Duodenal mucosa (tissue), 2 donors: ENCODE data around the gene CCKAR.

Source experiments
- H3K27ac ChIP-seq: one replicate; pipeline ENCODE4 v1.7.0; 2013; ENCODE audit warnings: low read depth, low read length
- H3K27me3 ChIP-seq, 2 donors: one replicate each; pipeline ENCODE4 v1.7.0; 2013; ENCODE audit warnings: low read length in 2 of 2, control low read depth in 1 of 2; ENCODE audit not compliant: insufficient read depth in 2 of 2, control insufficient read depth in 1 of 2
- H3K36me3 ChIP-seq, 2 donors: one replicate each; pipeline ENCODE4 v1.7.0; 2013; ENCODE audit warnings: low read length in 2 of 2, control low read depth in 1 of 2; ENCODE audit not compliant: insufficient read depth in 2 of 2, control insufficient read depth in 1 of 2
- H3K4me1 ChIP-seq, 2 donors: one replicate each; pipeline ENCODE4 v1.7.0; 2013; ENCODE audit warnings: low read length in 2 of 2, control low read depth in 1 of 2; ENCODE audit not compliant: insufficient read depth in 2 of 2, control insufficient read depth in 1 of 2
- H3K4me3 ChIP-seq, 2 donors: one replicate each; pipeline ENCODE4 v1.7.0; 2013; ENCODE audit warnings: low read length in 2 of 2, low read depth in 1 of 2
- H3K9ac ChIP-seq, 2 donors: one replicate each; pipeline ENCODE4 v1.7.0; 2013; ENCODE audit warnings: low read length in 2 of 2, low read depth in 1 of 2
- H3K9me3 ChIP-seq, 2 donors: one replicate each; pipeline ENCODE4 v1.7.0; 2013; ENCODE audit warnings: low read length in 2 of 2, control low read depth in 1 of 2; ENCODE audit not compliant: control insufficient read depth in 1 of 2

CCKAR gene

DNA sequence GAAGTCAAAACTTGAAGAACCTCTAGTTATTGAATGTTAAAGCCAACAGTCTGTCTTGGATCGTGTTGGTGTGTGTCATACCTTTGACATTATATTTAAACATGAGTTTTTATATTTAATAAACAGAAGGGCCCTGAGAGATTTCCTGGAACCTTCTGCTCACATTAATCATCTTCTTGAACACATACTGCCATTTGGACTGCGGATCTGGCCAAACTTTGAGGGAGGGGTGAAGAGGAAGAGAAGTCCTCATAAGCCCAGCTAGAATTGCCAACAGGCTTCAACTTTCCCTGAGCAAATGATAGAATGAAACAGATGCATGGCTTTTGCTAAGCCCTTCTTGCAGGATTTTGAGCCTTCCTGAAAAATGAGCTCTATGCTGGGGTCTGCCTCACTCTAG is 27.4 kb downstream of the CCKAR start:
- Histone ChIP-seq H3K9ac (no peak overlapping the region), H3K9me3 (no peaks in the 10 kb centered on the region), H3K4me3 (no peak overlapping the region), H3K27ac (no peak overlapping the region), H3K27me3 (no peaks in the 10 kb centered on the region), H3K36me3 (no peaks in the 10 kb centered on the region), H3K4me1 (no peaks in the 10 kb centered on the region)

DNA sequence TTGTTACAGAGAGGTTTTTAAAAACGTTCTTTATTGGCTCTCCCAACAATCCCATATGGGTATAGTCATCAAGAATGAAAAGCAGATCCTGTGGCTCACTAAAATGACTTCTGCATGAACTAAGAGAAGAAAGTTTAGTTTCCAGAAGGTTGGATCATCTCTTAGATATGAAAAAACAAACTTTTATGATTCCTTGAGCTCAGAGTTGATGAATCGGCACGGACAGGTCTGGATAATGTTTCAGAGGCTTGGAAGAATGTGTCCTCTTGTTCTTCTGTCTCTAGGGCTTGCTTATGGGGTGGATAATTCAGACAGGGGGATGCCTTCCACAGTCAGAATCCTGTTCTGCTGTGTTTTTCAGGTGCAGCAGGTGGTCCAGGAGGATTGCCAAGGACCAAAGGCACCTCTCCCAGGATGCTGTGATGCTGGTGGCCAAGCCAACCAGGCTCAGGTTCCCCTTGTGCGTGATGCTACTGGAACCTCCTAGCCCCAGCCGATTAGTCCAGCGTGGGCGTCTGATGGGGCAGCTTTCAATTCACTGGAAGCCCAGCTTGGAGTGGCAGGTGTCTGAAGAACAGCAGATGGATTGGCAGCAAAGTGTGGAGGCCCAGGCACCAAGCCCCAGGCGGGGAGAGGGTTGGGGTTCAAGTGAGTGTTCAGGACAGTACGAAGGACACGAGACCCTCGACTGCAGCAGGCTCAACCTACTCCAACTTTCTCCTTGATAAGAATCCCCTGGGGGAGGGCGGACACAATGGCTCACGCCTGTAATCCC is 30.3 kb downstream of the CCKAR start:
- no peak overlapping the region for H3K27ac ChIP-seq
- no peaks in the 10 kb centered on the region for H3K9me3 ChIP-seq
- H3K9ac ChIP-seq, result no peak overlapping the region
- H3K36me3 ChIP-seq, result no peaks in the 10 kb centered on the region
- H3K27me3 ChIP-seq, result peaks cover 0 to 3% of the 10 kb centered on the region in 2 donors
- H3K4me3 ChIP-seq, result no peak overlapping the region
- no peaks in the 10 kb centered on the region for H3K4me1 ChIP-seq

DNA sequence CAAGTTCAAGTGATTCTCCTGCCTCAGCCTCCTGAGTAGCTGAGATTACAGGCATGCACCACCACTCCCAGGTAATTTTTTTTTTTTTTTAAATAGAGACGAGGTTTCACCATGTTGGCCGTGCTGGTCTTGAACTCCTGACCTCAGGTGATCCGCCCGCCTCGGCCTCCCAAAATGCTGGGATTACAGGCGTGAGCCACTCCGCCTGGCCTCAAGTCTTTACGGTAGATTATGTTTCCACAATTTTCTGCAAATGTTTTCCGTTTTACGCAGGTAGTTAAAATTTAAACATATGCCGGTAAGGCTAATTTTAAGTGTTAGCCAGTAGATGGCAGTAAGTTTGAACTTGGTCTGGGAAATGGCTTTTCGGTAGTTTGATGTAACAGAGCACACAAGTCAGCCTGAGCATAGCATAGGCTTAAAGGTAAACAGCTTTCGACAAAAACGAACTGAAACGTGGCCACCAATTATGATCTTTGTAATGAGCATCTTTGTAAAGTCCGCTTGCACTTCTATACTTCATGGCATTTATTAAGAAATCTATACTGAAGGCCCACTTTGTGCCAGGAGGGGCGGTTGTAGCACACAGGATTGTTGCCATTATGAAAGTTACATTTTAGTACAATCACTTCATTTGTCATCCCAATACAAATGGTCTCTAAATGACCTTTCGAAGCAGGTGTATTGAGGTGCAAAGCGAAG is 31.1 kb downstream of the CCKAR start:
- no peaks in the 10 kb centered on the region for H3K4me1 ChIP-seq
- no peak overlapping the region for H3K9ac ChIP-seq
- peaks cover 0 to 3% of the 10 kb centered on the region in 2 donors for H3K27me3 ChIP-seq
- H3K4me3 ChIP-seq, result peak overlapping the region in 1 of 2 donors; percentile 50
- H3K36me3 ChIP-seq, result no peaks in the 10 kb centered on the region
- no peak overlapping the region for H3K27ac ChIP-seq
- H3K9me3 ChIP-seq, result no peaks in the 10 kb centered on the region

DNA sequence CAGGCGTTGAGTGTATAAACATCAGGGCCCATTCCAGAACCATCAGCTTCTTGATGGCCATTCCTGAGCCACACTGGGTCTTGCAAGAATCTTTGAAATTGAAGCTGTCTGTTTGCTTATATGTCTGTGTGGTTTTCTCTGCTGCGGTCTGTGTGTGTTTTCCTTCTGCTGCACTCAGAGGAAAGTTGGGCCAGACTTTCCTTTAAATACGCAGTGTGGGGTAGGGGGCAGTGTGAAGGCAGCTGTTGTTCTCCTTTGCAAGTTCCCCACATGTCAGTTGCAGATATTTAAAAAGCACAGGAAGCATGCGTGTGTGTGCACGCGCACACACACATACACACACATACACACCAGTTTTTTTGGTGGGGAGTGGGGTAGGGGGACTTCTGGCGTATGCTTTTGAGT is 32.1 kb downstream of the CCKAR start:
- no peaks in the 10 kb centered on the region for H3K9me3 ChIP-seq
- peaks cover 0 to 3% of the 10 kb centered on the region in 2 donors for H3K27me3 ChIP-seq
- no peak overlapping the region for H3K27ac ChIP-seq
- H3K36me3 ChIP-seq, result no peaks in the 10 kb centered on the region
- H3K4me3 ChIP-seq, result no peak overlapping the region
- H3K9ac ChIP-seq, result no peak overlapping the region
- no peaks in the 10 kb centered on the region for H3K4me1 ChIP-seq

DNA sequence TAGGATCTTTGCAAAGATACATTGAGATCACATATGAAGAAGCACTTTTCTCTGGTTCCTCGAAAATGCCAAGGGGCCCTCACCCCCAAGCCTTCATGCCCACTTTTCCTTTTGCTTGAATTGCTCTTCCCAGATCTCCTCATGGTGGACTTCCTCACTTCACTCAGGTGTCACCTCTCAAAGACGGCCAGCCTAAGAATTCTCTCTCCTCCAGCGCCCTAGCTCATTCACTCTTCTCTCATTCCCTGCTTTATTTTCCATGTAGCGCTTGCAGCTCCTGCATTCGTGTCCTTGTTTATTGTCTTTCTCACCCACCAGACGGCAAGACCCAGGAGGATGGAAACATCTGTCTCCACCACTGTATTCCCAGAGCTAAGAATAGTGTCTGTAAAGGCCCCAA is 32.9 kb downstream of the CCKAR start:
- Histone ChIP-seq H3K4me3 (no peak overlapping the region), H3K27ac (no peak overlapping the region), H3K36me3 (no peaks in the 10 kb centered on the region), H3K4me1 (no peaks in the 10 kb centered on the region), H3K27me3 (peaks cover 0 to 3% of the 10 kb centered on the region in 2 donors), H3K9me3 (no peaks in the 10 kb centered on the region), H3K9ac (no peak overlapping the region)

DNA sequence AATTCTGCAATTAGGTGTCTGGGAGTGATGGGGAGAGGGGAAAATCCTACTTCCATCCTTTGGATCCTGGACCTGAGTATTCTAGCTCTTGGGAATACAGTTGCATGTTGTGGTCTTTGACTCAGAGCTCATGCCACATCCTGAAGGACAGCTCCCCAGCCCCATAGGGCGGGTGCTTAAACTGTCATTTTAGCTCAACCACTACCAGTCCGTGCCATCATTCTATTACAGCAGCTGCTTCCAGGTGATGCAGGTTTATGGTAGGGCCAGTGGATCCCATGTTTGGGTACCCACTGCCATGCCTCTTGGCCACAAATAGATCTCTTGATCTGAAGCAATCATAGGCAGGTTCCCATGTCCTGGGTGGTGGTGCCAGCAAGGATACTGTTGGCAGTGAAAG is 34.7 kb downstream of the CCKAR start:
- no peaks in the 10 kb centered on the region for H3K4me1 ChIP-seq
- H3K27ac ChIP-seq, result no peak overlapping the region
- H3K9me3 ChIP-seq, result no peaks in the 10 kb centered on the region
- H3K9ac ChIP-seq, result no peak overlapping the region
- H3K36me3 ChIP-seq, result no peaks in the 10 kb centered on the region
- no peak overlapping the region for H3K4me3 ChIP-seq
- H3K27me3 ChIP-seq, result peaks cover 0 to 3% of the 10 kb centered on the region in 2 donors

DNA sequence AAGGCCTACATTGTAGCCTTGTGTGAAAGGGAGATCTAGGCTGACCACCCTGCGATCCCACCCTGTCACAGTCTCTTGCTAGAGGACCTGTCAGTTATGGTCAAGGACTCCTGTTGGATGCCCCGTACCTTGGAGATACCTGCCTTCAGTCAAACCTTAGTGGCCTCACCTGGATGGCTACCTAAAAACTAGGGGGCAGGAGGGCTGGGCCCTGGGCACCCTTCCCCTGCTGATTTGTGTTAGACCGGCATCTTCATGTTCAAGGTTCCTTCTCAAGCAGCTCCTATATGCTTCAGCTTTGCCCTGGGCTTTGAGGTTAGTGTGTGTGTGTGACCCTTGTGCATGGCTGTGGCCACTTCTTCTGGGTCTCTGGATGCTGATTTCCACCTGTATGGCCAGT is 35.3 kb downstream of the CCKAR start:
- H3K4me3 ChIP-seq, result no peak overlapping the region
- H3K9me3 ChIP-seq, result no peaks in the 10 kb centered on the region
- no peaks in the 10 kb centered on the region for H3K4me1 ChIP-seq
- H3K36me3 ChIP-seq, result no peaks in the 10 kb centered on the region
- no peak overlapping the region for H3K27ac ChIP-seq
- H3K9ac ChIP-seq, result no peak overlapping the region
- H3K27me3 ChIP-seq, result peaks cover 0 to 3% of the 10 kb centered on the region in 2 donors

DNA sequence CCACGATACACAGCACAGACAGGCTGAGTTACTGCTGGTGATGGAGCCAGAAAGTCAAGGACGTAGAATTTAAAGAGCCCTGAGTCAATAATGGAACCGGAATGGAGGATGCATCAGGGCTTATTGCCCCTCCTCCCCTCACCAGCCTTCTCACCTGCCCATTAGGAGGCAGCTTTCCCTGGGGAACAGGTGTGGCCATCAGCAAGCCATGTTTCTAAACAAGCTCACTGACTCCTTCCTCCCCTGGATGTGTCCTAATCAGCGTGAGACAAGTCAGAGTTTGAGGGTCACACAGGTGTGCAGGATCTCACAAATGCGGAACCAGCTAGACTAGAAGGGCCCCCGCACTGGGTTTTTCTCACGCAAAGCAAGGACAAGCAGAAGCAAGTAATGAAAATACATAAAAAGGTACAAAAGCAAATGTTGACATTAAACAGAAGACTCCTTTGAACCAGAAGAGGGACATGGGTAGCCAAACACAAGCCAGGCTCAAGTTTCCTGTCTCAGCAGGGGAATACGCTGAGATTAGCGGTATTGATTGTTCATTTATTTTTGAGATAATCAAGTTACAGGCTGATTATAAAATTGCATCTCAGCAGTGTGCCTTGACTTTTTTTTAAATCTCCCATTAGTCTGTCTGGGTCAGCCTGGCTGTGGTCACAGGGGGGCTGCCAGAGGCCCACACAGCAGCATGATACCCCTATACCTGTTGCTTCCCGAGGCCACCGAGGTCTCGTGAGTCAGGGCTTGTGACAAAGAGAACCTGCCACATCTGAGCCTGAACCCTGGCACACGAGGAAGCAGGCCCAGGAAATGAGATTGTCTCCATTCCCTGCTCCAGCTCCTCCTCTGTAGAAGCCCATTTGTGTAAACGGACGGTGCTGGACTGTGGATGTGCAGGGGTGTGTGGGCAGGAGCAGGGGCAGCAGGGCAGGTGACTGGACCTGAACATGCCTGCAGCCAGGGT is 37.4 kb downstream of the CCKAR start:
- Histone ChIP-seq H3K27ac (no peak overlapping the region), H3K9me3 (no peaks in the 10 kb centered on the region), H3K4me1 (no peaks in the 10 kb centered on the region), H3K27me3 (peaks cover 0 to 3% of the 10 kb centered on the region in 2 donors), H3K36me3 (no peaks in the 10 kb centered on the region), H3K9ac (no peak overlapping the region), H3K4me3 (no peak overlapping the region)

DNA sequence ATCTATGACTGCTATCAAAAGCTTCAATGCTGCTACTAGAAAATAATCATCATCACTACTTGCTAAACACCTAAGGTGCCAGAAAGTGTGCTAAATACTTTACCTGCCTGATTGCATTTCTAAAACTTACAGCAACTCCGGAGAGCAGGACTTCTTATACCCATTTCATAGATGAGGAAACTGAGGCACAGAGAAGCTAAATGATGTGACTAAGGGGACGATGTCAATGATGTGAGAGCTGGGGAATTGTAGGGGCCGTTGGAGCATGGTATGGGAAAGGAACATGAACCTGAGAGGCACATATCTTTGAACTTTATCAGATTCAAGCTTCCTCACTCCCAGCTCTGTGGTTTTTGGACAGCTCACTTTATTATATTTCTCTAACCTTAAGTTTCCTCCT is 38.7 kb downstream of the CCKAR start:
- Histone ChIP-seq H3K9ac (no peak overlapping the region), H3K27me3 (no peaks in the 10 kb centered on the region), H3K4me3 (no peak overlapping the region), H3K4me1 (no peaks in the 10 kb centered on the region), H3K9me3 (no peaks in the 10 kb centered on the region), H3K36me3 (no peaks in the 10 kb centered on the region), H3K27ac (no peak overlapping the region)

DNA sequence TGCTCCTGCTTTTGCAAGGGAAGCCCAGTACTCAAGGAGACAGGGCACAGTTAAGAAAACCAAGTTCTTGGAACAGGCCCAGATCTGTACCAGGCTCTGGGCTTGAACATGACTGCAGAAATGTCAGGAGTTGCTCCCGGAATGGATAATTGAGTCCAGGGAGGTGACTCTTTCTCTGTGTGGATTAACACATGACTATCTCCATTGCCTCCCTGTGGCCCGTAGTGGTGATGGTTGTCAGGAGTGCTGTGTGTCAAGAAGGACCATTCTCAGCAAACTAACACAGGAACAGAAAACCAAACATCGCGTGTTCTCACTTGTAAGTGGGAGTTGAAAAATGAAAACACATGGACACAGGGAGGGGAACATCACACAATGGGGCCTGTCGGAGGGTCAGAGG is 39.9 kb downstream of the CCKAR start:
- H3K4me3 ChIP-seq, result no peak overlapping the region
- no peaks in the 10 kb centered on the region for H3K4me1 ChIP-seq
- H3K27ac ChIP-seq, result no peak overlapping the region
- H3K27me3 ChIP-seq, result no peaks in the 10 kb centered on the region
- H3K9ac ChIP-seq, result no peak overlapping the region
- H3K36me3 ChIP-seq, result no peaks in the 10 kb centered on the region
- no peaks in the 10 kb centered on the region for H3K9me3 ChIP-seq
